ACC112 (cell line): ENCODE data around the gene MAST1.
"Not testable (repeated sequence)": the region's sequence is repeated elsewhere in the genome, so short reads cannot be mapped to it uniquely, and the experiment has no call there.

Experiments used
- H2AFZ ChIP-seq: fragments of 200-600 bp; sonication (generic); one replicate; pipeline ENCODE4 v1.6.0; 2017; ENCODE audit warnings: antibody characterized with exemption, low read length; ENCODE audit not compliant: unreplicated experiment
- H3K27ac ChIP-seq: fragments of 200-600 bp; sonication (generic); 2 replicates; pipeline ENCODE4 v1.5.1; 2014; ENCODE audit warnings: low read depth, mild to moderate bottlenecking, antibody characterized with exemption, low read length, moderate library complexity
- H3K27me3 ChIP-seq: fragments of 200-600 bp; sonication (generic); 2 replicates; pipeline ENCODE4 v1.6.1; 2014; ENCODE audit warnings: mild to moderate bottlenecking, antibody characterized with exemption, low read length, moderate library complexity, mixed read lengths; ENCODE audit not compliant: insufficient read depth
- H3K36me3 ChIP-seq: fragments of 200-600 bp; sonication (generic); 2 replicates; pipeline ENCODE4 v1.6.1; 2016; ENCODE audit warnings: mild to moderate bottlenecking, antibody characterized with exemption, low read length, moderate library complexity, mixed read lengths; ENCODE audit not compliant: insufficient read depth
- H3K4me1 ChIP-seq: fragments of 200-600 bp; sonication (generic); one replicate; pipeline ENCODE4 v1.6.1; 2016; ENCODE audit warnings: low read length, mixed read lengths; ENCODE audit not compliant: insufficient read depth, unreplicated experiment, control insufficient read depth
- H3K4me3 ChIP-seq: fragments of 200-600 bp; sonication (generic); 2 replicates; pipeline ENCODE4 v1.5.1; 2014; ENCODE audit warnings: mild to moderate bottlenecking, low read depth, low read length
- H3K79me2 ChIP-seq: fragments of 200-600 bp; sonication (generic); one replicate; pipeline ENCODE4 v1.6.0; 2016; ENCODE audit warnings: low read length; ENCODE audit not compliant: control insufficient read depth, unreplicated experiment, insufficient read depth

The MAST1 gene

GRCh38 chr19:12912571-12912970 is 74.3 kb downstream of the MAST1 start:
- no peak overlapping the region for H3K27ac ChIP-seq
- no peaks in the 10 kb centered on the region for H3K4me1 ChIP-seq
- H3K4me3 ChIP-seq: no peak overlapping the region
- H3K79me2 ChIP-seq: no peaks in the 10 kb centered on the region
- no peak overlapping the region for H2AFZ ChIP-seq
- H3K27me3 ChIP-seq: no peaks in the 10 kb centered on the region
- H3K36me3 ChIP-seq: no peaks in the 10 kb centered on the region

- Histone ChIP-seq H2AFZ (no peak overlapping the region), H3K27ac (no peak overlapping the region), H3K27me3 (no peaks in the 10 kb centered on the region), H3K4me1 (no peaks in the 10 kb centered on the region), H3K4me3 (no peak overlapping the region), H3K36me3 (no peaks in the 10 kb centered on the region), H3K79me2 (no peaks in the 10 kb centered on the region)
Observed at GRCh38 chr19:12913011-12913561, 74.8 kb downstream of the MAST1 start.

- Histone ChIP-seq H3K36me3 (no peaks in the 10 kb centered on the region), H3K4me1 (no peaks in the 10 kb centered on the region), H3K27me3 (no peaks in the 10 kb centered on the region), H3K27ac (no peak overlapping the region), H2AFZ (no peak overlapping the region), H3K79me2 (no peaks in the 10 kb centered on the region), H3K4me3 (no peak overlapping the region)
Observed at GRCh38 chr19:12913851-12914690, 75.8 kb downstream of the MAST1 start.

GRCh38 chr19:12915860-12916259 is 77.5 kb downstream of the MAST1 start:
- not testable (repeated sequence) for H3K27ac ChIP-seq, H3K4me1 ChIP-seq, H2AFZ ChIP-seq, H3K27me3 ChIP-seq, H3K4me3 ChIP-seq, H3K36me3 ChIP-seq, H3K79me2 ChIP-seq

- Histone ChIP-seq H3K27ac (no peak overlapping the region), H2AFZ (no peak overlapping the region), H3K27me3 (no peaks in the 10 kb centered on the region), H3K4me3 (no peak overlapping the region), H3K36me3 (no peaks in the 10 kb centered on the region), H3K79me2 (no peaks in the 10 kb centered on the region), H3K4me1 (no peaks in the 10 kb centered on the region)
Observed at GRCh38 chr19:12918253-12918652, 79.9 kb downstream of the MAST1 start.

- H3K4me1 ChIP-seq: no peaks in the 10 kb centered on the region
- H2AFZ ChIP-seq: no peak overlapping the region
- H3K4me3 ChIP-seq: no peak overlapping the region
- peaks cover 4% of the 10 kb centered on the region; the same call in 1 of the 2 replicates for H3K36me3 ChIP-seq
- H3K27me3 ChIP-seq: no peaks in the 10 kb centered on the region
- no peaks in the 10 kb centered on the region for H3K79me2 ChIP-seq
- H3K27ac ChIP-seq: no peak overlapping the region
Observed at GRCh38 chr19:12921047-12921446, 82.7 kb downstream of the MAST1 start.

- Histone ChIP-seq H3K36me3 (peaks cover 11% of the 10 kb centered on the region; the same call in 1 of the 2 replicates), H3K27ac (no peak overlapping the region), H2AFZ (no peak overlapping the region)
Observed at GRCh38 chr19:12922959-12923358, 84.6 kb downstream of the MAST1 start.

More at GRCh38 chr19:12922959-12923358, 84.6 kb downstream of the MAST1 start:
- no peak overlapping the region for H3K4me3 ChIP-seq
- H3K79me2 ChIP-seq: no peaks in the 10 kb centered on the region
- no peaks in the 10 kb centered on the region for H3K27me3 ChIP-seq
- no peaks in the 10 kb centered on the region for H3K4me1 ChIP-seq
